ENCODE data around the gene DTL. TPM values are rescaled to one million over a fixed set of nuclear protein-coding genes. Genes with fewer than 3 reads are reported as not detected.

DTL gene
- total RNA-seq, 1 donor from 2014 or later = 11.4 TPM

DNA sequence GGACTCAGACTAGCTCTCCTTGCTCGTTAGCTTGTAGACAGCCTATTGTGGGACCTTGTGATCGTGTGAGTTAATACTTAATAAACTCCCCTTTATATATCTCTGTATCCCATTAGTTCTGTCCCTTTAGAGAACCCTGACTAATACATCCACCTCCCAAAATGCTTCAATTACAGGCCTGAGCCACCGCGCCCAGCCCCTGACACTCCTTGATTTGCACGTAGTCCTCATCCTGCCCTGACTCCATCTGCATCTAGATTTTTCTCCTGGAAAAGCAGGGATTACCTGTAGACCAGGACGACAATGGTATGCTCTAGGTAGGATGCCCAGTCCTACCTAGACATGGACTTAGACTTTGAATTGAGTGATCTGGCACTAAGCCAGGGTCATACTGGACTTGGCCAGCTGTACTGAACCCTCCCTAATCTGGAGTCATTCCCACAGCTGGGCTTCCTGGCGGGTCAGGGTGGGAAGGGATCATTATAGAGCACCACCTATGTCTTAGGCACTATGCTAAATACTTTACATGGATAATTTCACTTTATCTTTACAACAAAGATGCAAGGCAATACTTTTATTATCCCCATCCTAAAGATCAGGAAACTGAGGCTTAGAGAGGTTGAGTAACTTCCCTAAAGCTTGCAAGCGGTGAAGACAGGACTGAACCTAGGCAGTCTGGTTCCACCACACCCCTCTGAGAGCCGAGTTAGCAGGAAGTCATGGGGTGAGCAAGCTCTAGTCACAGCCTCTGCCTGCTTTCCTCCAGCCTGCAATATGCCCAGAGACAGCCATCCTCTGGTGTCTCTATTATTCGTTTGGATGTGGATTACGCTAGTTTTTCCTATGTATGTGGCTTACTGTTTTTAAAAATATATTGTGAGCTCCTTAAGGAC lies 89.4 kb downstream of the DTL start:
- DNase-seq (ENCODE audit: low read depth in 2 of 2) = peak in 1 of 2 donors; percentile 25

DNA sequence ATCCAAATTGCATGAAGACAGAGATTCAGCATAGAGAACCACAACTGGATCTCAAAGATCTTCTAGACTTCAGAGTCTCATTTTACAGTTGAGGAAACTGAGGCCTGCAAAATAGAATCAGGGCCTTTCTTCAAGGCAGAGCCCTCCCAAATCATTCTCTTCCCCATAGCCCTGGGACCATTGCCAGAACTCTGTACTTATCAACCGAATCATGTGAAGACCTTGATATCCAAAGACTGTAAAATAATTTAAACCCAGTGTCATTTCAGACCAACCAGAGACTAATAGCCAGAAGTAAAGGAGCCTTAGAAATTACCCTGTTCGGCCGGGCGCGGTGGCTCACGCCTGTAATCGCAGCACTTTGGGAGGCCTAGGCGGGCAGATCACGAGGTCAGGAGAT lies 90.1 kb downstream of the DTL start:
- DNase-seq (ENCODE audit: low read depth in 2 of 2) = no peak

DNA sequence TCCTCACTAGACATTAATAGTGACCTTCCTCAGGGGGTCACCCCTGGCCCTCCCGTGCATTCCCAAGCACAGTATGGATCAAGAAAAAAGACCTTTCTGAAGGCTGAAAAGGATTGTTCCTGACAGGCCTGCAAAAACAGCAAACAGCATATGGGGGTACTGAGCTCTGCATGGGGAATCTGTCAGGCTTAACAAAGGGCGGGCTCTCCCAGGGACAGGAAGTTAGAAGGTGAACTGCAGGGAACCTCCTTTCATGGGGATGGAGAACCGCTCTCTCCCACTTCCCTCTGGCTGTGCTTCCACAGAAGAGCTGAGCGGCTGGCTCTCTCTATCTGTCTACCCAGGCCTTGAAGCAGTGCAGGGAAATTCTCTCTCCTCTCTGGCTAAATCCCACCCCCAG lies 91.7 kb downstream of the DTL start:
- no peak for DNase-seq (ENCODE audit: low read depth in 2 of 2)

DNA sequence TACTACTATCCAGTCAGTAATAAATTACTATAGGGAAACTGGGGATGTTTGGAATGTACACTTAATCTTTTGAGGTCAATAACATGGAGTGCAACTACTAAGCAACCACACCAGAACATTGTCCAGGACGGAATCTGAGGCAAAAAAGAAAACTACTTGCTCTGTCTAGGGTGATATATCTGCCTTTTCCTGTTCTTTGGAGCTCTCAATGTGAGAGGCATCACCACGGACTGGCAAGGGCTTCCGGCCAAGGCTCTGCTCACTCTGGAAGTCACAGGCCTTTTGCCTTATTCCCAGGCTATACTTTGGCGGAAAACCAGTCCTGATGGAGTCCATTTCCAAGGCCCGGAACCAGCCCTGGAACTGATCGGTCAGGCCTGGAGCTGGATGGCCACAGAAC lies 94.2 kb downstream of the DTL start:
- DNase-seq (ENCODE audit: low read depth in 2 of 2) = no peak

DNA sequence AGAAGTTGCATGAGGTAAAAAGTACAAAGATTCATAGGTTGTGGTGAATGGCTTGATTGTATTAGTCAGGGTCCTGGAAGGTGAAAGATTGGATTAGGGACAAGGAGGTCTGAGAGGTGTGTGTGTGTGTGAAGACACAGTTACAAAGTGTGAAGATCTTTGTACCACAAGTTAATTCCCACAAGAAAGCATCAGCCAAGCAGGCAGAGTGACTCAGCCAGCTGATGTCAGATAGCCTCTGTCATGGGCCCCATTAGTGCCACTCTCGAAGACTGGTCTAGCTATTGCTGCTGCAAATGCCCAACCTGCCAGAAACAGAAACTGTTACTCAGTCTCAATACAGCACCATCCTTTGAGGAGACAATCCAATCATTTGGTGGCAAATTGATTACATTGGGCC lies 96.5 kb downstream of the DTL start:
- DNase-seq (ENCODE audit: low read depth in 2 of 2) = no peak

DNA sequence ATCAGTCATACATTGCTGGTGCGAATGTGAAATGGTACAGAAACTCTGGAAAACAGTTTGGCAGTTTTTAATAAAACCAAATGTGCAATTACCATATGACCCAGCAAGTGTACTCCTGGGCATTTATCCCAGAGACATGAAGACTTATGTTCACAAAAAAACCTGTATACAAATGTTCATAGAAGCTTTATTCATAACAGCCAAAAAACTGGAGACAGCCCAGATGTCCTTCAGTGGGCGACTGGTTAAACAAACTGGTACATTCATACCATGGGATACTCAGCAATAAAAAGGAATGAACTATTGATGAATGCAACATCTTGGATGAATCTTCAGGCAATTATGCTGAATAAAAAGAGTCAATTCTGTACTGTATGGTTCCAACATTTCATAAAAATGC lies 97.8 kb downstream of the DTL start:
- no peak for DNase-seq (ENCODE audit: low read depth in 2 of 2)

DNA sequence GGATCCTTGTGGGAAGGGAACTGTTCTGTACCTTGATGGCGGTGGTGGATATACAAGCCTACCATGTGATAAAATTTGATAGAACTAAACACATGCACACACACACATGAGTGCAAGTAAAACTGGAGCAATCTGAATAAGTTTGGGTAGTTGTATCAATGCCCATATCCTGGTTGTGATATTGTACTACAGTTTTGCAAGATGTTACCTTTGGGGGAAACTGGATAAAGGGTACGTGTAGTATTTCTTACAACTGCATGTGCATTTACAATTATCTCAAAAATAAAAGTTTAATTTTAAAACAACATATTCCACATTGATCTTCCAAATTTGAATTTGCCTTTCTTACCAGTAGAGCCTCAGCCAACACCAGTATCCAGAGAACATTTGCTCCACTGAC lies 99.6 kb downstream of the DTL start:
- no peak for DNase-seq (ENCODE audit: low read depth in 2 of 2)

DNA sequence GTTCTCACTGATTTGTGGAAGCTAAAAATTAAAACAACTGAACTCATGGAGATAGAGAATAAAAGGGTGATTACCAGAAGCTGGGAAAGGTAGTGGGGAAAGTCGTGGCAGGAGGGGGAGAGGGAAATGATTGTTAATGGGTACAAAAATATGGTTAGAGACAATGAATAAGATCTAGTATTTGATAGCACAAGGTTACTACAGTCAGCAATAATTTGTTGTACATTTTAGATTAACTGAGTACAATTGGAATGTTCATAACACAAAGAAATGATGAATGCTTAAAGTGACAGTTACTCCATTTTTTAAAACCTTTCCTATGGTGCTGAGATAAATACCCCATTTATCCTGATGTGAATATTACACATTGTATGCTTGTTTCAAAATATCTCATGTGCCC lies 102.3 kb downstream of the DTL start:
- DNase-seq (ENCODE audit: low read depth in 2 of 2) = no peak

DNA sequence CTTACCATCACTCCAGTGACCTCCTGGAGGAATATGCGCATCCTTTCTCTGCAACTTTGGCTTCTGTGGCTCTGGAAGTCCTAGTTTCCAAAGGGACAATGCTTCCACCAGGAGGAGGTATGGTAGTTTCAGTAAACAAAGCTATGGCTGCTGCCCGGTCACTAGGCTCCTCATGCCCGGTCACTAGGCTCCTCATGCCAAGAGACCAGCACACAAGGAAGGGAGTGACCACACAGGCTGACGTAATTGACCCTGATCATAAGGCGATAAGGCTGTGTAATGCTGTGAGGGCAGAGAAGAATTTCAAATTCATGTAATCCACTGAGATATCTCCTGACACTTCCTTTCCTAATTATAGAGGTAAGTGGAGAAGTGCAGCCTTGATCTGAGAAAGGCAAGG lies 102.9 kb downstream of the DTL start:
- no peak for DNase-seq (ENCODE audit: low read depth in 2 of 2)

DNA sequence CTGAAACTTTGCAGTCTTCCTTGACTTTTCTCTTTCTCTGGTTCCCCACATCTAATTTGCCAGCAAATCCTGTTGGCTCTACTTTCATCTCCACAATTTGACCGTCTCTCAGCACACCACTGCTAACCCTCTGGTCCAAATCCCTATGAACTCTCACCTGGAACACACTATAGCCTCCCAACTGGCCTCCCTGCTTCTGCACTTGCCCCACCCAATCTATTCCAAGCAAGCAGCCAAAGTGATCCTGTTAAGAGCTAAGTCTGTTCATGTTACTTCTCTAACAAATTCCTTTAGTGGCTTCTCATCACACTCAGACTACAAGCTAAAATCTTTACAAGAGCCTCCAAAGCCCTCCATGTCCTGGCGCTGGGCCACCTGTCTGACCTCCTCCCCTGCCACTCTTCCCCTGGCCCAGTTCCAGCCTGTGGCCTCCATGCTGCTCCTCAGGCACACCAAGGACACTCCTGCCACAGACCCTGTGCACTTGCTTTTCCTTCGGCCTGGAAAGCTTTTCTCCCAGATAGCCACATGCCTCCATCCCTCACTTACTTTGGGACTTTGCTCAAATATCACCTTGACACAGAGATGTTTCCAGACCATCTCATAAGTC lies 104.1 kb downstream of the DTL start:
- DNase-seq (ENCODE audit: low read depth in 2 of 2) = no peak

DNA sequence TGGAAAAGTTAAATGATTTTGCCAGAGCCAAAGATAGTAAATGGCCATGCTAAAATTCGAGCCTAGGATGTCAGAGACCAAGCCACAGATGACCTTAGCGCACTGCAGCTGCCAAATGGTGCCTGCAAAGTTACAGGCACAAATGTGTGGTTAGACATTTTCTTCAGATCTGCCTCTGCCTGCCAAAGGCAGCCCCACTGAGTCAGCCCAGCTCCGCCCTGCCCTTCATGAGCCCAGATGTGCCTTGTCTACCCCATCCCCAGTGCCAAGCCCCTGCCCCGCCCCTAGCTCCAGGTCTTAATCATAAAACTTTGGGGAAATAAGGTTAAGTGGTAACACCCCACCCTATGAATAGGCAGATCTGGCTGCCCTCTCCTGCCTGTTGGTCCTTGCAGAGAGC lies 105.9 kb downstream of the DTL start:
- no peak for DNase-seq (ENCODE audit: low read depth in 2 of 2)

DNA sequence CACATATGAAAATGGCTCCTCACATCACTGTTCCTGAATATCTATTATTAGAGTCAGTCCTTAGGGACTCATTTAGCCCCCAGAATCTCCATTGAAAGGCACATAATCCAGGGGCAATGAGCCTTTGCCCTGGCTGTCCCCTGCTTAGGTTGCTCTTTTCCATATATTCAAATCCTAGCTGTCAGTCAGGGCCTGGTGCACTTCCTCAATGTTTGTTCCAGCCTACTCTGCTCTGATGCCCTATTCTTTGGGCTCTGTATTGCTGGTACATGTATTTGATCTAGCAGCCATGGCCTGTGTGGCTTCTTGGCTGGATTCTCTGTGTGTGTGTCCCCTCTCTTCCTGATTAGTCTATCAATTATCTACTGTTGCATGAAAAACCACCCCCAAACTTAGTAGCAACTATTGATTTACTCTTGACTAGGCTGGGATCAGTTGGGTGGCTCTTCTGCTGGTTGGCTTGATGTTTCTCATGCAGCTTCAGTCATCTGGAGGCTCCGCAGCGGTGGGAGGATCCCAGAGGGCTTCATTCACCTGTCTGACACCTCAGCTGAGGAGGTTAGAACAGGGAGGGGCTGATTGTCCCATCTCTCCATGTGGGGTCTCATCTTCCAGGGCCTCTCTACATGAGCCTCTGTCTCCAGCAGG lies 107.5 kb downstream of the DTL start:
- DNase-seq (ENCODE audit: low read depth in 2 of 2) = no peak

DNA sequence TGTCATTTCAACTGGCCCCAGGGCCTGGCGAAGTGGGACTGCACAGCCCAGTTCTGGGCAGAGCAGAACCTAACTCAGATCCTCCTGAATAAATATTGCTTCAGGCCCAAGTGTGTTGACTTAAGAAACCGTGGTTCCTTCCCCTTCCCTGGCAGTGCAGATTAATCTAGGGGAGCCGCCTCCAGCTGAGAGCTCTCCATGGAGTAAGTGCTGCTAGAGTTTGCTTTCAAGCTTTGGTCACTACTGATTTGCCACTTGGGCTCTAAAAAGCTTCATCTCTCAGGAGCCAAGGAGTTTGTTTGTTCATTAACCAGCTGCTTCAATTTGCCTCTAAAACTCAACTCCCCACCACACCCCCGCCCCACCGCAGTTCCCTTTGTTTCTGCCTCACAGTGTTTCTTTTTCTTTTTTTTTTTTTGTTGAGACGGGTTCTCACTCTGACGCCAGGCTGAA lies 112.1 kb downstream of the DTL start:
- DNase-seq (ENCODE audit: low read depth in 2 of 2) = no peak

DNA sequence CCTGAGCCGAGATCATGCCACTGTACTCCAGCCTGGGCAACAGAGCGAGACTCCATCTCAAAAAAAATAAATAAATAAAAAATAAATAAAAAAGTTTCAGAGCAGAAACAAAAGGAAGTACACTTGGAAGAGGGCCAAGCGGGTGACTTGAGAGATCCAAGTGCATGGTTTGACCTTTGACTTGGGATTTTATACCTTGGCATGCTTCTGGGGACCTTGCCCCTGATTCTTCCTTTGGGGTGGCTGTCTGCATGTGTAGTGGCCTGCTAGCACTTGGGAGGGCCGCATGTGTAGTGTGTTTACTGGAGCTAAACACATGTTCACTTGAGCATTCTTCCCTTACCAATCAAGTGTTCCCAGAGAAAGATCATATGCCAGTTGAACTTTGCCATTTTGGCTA lies 114.0 kb downstream of the DTL start:
- DNase-seq (ENCODE audit: low read depth in 2 of 2) = no peak

DNA sequence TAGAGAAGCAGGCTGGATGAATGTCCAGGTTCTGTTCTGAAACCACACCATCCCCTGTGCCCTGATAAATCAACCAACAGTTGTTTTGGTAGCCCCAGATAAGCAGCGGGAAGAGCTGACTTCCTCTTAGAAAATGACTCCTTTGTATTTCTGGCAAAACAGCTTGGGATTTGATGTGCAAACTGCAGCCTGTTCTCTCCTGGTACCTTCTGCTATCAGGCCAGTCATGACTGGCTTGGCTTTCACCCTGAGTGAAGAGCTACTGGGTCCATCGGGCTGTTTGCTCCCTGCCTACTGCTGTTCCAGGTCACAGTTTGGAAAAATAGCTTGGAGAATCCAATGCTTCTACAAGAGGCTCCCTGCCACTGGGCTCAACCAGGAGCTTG lies 116.8 kb downstream of the DTL start:
- peak; percentile 62 to 77 for DNase-seq (ENCODE audit: low read depth in 2 of 2)

DNA sequence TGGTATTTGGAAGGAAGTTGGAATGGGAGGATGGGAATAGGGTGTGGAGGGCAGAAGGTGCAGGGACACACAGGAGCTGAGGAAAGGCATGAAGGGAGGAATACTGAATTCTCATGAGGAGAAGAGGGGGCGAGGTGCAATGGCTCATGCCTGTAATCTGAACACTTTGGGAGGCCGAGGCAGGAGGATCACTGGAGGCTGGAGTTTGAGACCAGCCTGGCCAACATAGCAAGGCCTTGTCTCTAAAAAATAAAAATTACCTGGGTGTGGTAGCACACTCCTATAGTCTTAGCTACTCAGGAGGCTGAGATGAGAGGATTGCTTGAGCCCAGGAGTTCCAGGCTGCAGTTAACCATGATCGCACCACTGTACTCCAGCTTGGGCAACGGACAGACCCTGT lies 117.3 kb downstream of the DTL start:
- no peak for DNase-seq (ENCODE audit: low read depth in 2 of 2)

DNA sequence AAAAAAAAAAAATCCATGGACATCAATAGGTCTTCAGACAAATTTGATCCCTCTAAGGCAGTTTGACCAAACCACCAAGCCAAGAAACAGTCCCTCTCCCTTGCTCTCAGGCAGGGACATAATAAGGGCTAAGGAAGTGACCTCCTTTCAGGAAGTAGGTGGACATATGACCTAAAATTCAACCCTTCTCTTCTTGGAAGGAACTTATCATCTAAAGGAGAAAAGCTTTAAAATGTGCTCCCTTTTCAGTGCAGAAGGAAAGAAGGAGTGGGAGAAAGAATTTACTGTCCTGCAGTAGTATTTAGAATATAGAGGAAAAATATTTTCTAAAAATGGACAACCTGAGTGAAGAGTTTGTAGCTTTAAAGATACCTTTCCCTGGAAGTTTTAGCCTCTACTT lies 118.1 kb downstream of the DTL start:
- DNase-seq (ENCODE audit: low read depth in 2 of 2) = no peak

Other genes with a start within 250 kb of the DTL start
- 35.6 and 37.9 TPM in 2 replicates for gene LPGAT1, start 205.0 kb upstream of the DTL start, total RNA-seq
- 13.6 and 18.0 TPM in 2 replicates for gene INTS7, start 191 bp upstream of the DTL start, total RNA-seq
- gene PPP2R5A, start 249.7 kb downstream of the DTL start, total RNA-seq = 29.5 and 30.6 TPM in 2 replicates

Measured in dermis microvascular lymphatic vessel endothelial cell (primary cell).